Measurements from ENCODE around the gene SPDYC.

The SPDYC gene

DNA sequence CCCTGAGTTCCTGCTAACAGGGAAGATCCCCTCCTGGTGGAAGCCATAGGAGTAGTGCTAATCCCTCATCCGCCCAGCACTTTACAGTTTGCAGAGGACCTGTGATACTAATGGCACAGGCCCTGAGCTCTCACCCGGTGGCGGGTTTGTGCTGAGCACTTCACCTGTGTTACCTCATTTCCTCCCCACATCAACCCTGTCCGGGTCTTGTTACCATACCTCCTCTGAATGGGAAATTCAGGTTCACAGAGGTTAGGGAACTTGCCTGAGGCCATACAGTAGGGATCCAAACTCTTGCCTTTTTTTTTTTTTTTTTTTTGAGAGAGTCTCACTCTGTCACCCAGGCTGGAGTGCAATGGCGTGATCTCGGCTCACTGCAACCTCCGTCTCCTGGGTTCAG is 36.9 kb downstream of the SPDYC start:
- no peak for DNase-seq (ENCODE audit: low read depth, low spot score)

DNA sequence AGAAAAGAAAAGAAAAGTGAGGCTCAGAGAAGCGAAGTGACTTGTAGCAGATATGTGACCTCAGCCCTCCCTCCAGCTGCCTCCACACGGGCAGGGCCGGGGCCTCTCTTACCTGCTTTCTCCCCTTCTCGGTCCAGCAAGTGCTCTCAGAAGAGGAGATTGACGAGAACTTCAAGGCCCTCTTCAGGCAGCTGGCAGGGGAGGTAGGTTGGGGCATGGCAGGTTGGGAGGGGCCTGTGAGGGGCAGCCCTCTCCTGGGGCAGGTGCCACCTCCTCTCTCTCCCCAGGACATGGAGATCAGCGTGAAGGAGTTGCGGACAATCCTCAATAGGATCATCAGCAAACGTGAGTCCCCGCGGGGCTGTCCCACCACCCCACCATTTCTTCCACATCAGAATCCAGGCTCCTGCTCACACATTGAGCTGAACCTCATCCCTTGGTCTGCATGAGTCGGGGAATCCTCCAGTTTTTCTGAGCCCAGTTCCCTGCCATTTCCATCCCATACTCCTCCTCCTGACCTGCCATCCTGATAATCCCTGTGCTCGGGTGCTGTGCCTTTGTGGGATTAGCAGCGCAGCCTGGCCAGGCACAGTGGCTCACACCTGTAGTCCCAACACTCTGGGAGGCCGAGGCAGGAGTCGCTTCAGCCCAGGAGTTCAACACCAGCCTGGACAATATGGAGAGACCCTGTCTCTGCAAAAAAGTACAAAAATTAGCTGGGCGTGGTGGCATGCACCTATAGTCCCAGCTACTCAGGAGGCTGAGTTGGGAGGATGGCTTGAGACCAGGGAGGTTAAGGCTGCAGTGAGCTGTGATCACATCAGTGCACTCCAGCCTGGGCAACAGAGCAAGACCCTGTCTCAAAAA is 38.1 kb downstream of the SPDYC start:
- DNase-seq (ENCODE audit: low read depth, low spot score), result no peak

DNA sequence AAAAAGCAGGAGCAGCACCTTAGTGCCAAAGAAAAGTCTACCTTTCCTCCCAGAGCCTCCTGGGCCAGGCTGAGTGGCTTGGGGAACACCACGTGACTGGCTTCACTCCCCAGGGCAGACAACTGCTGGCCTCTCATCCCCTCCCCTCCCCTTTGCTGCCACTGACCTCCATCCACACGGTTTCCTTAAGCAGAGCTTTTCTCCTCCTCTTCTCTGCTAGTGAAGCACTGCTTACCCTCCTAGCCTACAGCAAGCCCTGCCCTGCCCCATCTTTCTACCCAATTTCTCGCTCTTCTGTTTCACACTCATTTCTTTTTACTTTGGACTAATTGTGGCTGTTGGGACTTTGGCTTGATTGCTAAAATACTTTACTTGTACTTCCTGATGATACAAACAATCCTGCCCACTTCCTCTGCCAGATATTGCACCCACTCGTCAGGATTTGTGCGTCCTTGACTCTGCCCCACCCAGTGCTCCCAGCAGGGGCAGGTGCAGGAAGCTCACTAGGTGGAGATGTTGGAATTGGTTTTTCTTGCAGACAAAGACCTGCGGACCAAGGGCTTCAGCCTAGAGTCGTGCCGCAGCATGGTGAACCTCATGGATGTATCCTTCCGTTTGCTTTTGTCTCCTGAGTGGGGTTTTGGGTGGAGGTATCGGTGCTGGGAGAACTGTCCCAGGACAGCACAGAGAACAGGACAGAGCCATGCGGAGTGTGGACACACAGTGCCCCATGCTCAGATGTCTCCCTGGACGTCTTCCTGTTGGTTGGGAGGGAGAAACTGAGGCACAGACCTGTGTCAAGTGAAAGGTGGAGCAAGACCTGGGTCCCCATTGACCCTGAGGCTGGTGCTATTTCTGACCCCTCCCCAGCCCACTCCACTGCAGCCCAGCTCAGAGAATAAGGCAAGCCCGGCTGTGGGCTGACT is 39.0 kb downstream of the SPDYC start:
- no peak for DNase-seq (ENCODE audit: low read depth, low spot score)

DNA sequence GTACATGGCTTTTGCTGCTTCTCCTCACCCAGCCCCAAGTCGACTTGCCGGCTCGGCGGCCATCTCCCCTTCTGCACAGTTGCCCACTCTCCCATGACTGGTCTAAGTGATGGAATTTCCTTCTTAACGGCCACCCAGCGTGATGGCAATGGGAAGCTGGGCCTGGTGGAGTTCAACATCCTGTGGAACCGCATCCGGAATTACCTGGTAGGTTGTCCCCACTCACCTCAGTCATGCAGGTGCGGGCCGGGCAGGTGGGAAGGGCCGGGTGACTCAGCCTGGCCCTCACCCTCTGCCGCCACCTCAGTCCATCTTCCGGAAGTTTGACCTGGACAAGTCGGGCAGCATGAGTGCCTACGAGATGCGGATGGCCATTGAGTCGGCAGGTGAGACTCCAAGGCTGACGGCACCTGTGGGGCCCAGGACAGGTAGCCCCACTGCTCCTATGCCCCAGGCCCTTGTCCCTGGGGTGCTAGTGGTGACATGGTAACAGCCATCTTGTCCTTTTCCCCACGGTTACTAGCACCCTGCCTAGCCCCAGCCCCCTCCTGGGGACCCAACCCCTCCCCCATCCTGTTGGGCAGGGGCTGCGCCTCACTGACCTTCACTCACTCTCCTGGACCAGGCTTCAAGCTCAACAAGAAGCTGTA is 39.8 kb downstream of the SPDYC start:
- DNase-seq (ENCODE audit: low read depth, low spot score), result no peak

DNA sequence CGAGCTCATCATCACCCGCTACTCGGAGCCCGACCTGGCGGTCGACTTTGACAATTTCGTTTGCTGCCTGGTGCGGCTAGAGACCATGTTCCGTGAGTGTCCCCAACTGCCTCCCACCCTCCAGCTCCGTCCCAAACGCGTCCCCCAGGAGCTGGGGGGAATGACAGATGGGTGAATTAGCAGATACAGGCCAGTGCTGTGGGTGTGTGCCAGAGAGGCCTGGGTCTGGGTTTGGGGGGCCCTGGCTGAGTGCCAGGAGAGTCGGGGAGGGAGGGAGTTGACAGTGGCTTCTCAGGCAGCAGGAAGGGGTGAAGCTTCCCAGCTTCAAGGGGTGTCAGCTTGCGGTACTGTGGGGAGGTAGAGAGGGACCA is 40.3 kb downstream of the SPDYC start:
- DNase-seq (ENCODE audit: low read depth, low spot score), result no peak

DNA sequence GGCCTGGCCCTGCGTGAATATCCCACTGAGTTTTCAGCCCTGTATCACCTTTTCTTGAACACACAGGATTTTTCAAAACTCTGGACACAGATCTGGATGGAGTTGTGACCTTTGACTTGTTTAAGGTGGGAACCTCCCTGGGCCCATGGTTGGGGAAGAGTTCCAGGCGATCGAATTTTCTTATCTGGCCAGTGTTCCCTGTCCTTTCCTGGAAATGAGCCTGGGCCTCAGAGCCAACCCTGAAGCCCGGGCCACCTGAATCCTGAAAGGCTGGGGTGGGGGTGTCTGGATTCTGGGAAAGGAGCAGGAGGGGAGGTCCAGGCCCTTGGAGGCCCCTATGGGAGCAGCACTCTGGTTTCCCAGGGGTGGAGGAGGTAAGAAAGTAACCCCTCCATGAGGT is 40.7 kb downstream of the SPDYC start:
- no peak for DNase-seq (ENCODE audit: low read depth, low spot score)

DNA sequence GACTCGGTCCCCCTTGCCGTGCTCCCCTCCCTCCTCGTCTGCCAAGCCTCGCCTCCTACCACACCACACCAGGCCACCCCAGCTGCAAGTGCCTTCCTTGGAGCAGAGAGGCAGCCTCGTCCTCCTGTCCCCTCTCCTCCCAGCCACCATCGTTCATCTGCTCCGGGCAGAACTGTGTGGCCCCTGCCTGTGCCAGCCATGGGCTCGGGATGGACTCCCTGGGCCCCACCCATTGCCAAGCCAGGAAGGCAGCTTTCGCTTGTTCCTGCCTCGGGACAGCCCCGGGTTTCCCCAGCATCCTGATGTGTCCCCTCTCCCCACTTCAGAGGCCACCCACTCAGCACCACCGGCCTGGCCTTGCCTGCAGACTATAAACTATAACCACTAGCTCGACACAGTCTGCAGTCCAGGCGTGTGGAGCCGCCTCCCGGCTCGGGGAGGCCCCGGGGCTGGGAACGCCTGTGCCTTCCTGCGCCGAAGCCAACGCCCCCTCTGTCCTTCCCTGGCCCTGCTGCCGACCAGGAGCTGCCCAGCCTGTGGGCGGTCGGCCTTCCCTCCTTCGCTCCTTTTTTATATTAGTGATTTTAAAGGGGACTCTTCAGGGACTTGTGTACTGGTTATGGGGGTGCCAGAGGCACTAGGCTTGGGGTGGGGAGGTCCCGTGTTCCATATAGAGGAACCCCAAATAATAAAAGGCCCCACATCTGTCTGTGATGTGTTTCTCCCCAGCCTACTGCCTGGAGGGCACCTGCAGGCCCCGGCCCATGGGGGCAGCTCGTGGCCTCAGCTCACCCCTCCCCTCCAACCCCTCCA is 41.5 kb downstream of the SPDYC start:
- no peak for DNase-seq (ENCODE audit: low read depth, low spot score)

DNA sequence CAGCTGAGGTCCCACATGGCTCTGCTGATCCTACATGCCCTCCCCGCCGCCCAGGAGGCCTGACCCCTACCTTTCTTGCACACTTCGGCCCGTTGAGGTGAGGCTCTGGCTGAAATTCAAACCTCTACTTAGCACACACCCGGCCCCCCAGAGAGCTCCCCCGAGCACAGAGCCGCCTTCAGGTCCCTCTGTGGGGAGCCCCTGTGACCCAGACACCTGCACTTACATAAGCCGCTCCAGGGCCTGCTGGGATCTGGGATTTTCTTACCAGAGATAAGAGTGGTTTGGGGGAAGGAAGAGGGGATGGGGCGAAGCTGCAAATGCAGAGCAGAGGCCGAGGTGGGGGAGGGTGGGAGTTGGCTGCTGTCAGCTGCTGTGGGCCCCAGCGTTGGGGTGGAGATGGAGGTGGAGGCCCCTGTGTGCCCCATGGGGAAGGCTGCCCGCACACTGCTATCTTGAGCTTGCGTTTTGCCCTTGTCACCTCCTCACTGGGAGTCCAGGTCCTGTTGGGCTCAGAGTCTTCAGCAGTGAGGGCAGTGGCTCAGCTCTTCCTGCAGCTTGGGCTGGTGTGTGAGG is 42.3 kb downstream of the SPDYC start:
- DNase-seq (ENCODE audit: low read depth, low spot score), result no peak

DNA sequence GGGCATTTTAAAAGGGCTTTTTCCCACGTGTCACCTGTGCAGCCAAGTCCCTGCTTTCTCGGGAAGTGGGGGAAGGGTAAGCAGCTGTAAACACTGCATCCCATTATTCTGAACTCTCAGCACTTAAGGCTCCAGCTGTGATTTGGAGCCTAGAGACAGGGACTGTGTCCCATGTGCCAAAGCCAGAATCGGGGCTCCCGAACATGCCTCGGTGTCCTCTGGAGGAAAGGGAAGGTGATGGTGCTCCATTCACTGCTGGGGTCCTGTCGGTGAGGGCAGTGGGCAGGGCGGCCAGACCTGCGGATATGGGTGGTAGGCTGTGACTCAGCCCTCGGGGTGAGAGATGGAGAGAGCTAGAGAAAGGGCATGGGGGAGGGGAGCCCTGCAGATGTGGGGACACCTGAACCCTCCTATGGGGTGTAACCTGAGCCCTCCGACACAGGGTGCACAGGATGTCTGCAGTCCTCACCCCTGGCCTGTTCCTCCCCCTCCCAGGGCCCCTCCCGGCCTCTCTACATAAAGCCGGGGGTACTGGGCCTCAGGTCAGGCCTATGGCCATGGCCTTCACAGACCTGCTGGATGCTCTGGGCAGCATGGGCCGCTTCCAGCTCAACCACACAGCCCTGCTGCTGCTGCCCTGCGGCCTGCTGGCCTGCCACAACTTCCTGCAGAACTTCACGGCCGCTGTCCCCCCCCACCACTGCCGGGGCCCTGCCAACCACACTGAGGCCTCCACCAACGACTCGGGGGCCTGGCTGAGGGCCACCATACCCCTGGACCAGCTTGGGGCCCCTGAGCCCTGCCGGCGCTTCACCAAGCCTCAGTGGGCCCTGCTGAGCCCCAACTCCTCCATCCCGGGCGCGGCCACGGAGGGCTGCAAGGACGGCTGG is 43.5 kb downstream of the SPDYC start:
- peak; percentile 32 for DNase-seq (ENCODE audit: low read depth, low spot score)

DNA sequence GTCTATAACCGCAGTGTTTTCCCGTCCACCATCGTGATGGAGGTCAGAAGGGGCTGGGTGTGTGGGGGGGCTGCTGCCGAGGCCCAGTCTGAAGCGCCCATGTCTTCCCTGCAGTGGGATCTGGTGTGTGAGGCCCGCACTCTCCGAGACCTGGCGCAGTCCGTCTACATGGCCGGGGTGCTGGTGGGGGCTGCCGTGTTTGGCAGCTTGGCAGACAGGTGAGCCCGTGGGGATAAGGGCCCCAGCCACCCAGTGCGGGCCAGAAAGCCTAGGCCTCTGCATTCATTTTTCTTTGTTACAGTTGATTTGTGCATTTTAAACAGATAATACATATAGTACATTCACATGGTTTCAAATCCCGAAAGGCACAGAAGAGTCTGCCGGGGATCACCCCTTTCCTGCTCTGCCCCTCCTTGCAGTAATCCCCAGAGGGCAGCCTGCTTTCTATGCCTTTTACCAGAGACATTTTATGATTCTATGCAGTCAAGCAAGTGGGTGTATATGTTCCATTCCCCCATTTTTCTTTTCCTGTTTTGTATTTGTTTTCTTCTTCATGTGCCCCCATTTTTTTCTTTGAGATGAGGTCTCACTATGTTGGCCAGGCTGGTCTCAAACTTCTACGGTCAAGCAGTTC is 44.3 kb downstream of the SPDYC start:
- DNase-seq (ENCODE audit: low read depth, low spot score), result no peak

DNA sequence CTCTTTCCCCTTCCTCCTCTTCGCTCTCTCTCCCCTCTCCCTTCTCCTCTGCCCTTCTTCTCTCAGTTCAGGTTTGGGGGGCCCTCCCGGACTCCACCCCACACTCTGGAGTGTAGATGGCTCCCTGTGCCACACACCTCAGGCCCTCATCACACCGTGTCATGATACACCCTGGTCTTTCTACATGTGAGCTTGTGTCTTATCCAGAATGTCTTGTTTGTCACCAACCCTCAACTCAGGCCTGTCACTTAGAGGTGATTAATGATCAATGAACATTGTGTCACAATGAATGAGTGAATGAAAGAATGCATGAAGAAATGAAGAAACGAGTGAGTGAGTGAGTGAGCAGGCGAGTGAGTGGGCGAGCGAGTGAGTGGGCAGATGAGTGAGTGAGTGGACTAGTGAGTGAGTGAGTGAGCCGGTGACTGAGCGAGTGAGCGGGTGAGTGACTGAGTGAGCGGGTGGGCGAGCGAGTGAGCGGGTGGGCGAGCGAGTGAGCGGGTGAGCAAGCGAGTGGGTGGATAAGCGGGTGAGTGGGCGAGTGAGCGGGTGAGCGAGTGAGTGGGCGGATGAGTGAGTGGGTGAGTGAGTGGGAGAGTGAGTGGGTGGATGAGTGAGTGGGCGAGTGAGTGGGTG is 45.5 kb downstream of the SPDYC start:
- DNase-seq (ENCODE audit: low read depth, low spot score), result no peak

DNA sequence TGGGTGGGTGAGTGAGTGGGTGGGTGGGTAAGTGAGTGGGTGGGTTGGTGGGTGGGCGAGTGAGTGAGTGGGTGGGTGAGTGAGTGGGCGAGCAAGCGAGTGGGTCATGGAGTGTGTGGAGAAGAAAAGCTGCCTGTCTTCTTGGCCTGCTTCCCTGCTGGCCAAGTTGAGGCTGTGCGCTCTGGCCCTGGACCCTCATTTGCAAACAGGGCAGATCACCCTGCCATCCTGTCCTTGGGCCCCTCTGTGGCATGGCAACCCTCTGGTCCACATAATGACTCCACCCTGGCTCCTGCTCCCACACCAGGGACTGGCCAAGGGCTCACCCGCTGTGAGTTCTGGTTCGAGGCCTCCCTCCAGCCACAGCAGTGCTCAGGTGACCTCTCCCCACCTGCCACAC is 46.8 kb downstream of the SPDYC start:
- DNase-seq (ENCODE audit: low read depth, low spot score), result no peak

DNA sequence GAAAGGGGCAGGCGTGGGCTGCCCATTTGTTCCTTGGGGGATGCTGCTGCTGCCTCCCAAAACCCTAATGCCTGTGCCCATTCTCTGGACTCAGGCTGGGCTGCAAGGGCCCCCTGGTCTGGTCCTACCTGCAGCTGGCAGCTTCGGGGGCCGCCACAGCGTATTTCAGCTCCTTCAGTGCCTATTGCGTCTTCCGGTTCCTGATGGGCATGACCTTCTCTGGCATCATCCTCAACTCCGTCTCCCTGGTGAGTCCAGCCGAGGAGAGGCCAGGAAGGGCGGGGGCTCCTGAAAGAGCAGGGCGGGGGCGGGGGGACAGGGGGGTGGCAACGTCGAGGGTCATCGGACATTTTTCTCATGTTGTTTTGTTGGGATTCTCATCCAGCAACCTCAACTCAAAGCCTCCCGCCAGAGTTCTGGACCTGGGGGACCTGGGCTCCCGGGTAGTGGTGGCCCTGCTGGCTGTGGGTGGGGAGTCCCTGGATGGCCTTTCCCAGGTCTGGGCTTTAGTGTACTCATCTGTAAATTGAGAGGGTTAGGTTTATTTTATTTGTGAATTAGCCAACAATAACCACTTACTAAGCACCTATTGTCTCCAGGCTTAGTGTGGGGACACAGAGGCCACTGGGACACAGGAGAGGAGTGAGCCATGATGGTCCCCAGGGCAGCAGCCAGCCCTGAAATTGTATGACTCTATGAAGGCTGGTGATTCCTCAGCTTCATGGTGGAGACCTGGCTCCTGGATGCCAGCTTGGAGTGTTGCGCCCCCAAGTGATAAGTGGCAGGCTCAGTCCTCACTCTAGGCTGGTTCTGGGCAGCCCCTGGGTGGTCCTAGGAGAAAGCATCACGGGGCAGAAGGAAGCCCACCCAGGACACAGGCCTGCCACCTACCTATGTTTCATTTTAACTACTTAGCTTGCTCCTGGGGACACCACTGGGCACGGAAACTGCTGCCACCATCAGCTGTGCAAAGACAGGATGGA is 47.7 kb downstream of the SPDYC start:
- no peak for DNase-seq (ENCODE audit: low read depth, low spot score)

DNA sequence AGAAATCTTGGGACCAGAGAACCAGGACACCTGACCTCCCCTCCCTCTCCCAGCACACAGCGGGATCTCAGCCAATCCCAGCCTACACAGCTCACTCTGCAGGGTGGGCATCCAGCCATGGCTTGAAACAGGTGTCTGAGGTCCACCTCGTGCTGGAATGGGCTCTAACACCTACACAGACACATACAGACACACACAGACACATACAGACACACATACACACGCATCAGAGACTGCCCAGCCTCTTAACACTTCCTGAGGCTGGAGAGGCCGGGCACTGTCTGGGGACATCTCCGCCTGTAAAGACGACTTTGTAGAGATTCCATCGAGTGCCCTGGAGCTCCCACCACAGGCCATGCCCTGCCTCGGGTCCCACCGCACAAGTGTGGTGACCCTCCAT is 48.4 kb downstream of the SPDYC start:
- DNase-seq (ENCODE audit: low read depth, low spot score), result no peak

DNA sequence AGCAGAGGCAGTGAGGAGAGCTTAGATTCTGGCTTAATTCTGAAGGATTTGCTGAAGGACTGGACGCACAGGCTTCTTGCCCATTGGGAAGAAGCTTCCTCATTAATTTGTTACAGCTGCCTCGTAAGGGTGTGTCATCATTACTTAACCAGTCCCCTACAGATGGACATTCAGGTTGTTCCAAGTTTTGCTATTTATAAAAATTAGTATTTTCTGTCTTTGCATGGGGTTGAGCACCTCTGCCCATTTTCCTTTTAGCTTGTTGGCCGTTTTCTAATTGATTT is 49.8 kb downstream of the SPDYC start:
- no peak for DNase-seq (ENCODE audit: low read depth, low spot score)

DNA sequence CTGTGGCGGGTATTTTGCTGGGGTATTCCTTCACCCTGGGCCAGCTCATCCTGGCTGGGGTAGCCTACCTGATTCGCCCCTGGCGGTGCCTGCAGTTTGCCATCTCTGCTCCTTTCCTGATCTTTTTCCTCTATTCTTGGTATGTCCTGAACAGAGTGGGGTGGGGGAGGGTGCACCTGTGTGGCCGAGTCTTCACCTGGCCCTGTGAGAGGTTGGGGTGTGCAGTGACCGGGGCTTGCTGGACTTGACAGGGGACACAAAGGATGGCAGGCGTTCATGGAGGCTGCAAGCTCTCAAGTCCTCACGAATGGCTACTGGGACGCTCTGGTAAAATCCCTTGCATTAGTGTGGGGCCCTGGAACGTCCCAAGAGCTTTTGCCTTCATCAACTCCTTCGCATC is 51.0 kb downstream of the SPDYC start:
- no peak for DNase-seq (ENCODE audit: low read depth, low spot score)
